C4-2B (cell line): Measurements from ENCODE around the gene SELENOF.

Experiments used
- CTCF ChIP-seq: fragments of 450-650 bp; conservative IDR thresholded peaks from 2 replicates; pipeline ENCODE4 v1.5.1; 2017; ENCODE audit warnings: mild to moderate bottlenecking
- ZFX ChIP-seq: fragments of 450-650 bp; IDR thresholded peaks from 2 replicates; pipeline ENCODE4 v1.6.1; 2017

DNA sequence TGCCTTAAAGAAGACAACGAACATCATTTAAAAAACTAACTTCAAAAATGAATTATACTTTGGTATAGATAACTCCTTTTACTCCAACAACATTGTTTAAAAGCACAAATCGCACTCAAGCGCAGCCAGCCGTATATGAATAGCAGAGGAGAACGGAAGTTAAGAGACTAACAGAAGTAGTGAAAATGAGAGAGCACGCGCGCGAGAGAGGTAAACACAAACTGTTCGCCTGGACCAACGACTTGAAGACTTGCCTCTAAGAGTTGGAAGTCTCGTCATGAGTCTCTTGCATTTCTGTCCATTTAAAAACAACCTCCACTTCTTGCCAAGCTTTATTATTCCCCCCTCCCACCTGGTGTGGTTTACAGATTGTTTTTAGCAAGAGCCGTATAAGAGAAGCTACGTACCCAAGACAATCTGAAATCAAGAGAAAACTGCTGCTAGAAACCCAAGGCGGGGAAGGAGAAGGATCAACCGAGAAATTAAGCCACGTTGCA lies 479 bp downstream of the SELENOF start:
- TF ChIP-seq CTCF (no peak), ZFX (no peak)
